Coronary artery (tissue), 2 donors: ENCODE measurements around the gene SV2C.

Experiments used
- DNase-seq: peaks from one replicate; pipeline ENCODE4 v3.0.0-alpha.2; 2017; ENCODE audit warnings: low spot score
- H3K27ac ChIP-seq, 2 donors: fragments of 200-600 bp; sonication (generic); one replicate each; pipeline ENCODE4 v1.5.1; 2016 to 2019
- H3K4me3 ChIP-seq: fragments of 200-600 bp; sonication (generic); 2 replicates; pipeline ENCODE4 v1.5.1; 2016; ENCODE audit warnings: mild to moderate bottlenecking, moderate library complexity
- TF ChIP-seq, protein P1 (sequence below): fragments of 200-600 bp; sonication (generic); IDR thresholded peaks from one replicate; pipeline ENCODE4 v1.5.1; 2019; ENCODE audit warnings: antibody characterized with exemption

The SV2C gene

DNA sequence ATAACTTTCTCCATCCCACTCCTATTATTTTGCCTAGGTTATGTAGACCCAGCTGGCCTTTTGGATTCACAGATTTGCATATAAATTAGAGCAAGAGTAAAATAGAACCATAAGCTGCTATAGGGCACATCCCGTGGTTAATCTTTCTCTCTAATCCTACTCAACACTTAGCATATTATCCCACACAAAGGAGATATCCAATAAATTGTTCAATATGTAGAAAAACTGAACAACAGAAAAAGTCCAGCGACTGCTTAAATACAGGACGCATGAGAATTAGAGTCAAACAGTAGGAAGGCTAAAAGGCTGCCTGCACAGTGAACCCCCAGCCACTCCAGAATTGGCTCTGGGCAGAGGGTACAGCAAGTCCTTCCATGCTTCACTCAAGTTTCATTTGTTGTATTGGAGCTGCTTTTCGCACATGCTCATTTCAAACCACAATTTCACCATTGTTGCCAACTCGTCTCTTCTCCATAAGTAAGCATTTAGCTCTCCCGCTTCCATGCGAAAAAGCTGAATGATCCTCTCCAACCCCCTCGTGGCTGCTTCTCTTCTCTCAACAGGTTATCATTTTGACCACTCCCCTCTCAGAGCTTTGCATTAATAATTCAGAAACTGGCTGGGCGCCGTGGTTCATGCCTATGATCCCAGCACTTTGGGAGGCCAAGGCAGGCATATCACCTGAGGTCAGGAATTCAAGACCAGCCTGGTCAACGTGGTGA, 305.8 kb downstream of the SV2C start:
- no peak for DNase-seq
- Histone ChIP-seq H3K4me3 (no peak overlapping the region), H3K27ac (no peak overlapping the region)
- TF ChIP-seq, protein P1, sequence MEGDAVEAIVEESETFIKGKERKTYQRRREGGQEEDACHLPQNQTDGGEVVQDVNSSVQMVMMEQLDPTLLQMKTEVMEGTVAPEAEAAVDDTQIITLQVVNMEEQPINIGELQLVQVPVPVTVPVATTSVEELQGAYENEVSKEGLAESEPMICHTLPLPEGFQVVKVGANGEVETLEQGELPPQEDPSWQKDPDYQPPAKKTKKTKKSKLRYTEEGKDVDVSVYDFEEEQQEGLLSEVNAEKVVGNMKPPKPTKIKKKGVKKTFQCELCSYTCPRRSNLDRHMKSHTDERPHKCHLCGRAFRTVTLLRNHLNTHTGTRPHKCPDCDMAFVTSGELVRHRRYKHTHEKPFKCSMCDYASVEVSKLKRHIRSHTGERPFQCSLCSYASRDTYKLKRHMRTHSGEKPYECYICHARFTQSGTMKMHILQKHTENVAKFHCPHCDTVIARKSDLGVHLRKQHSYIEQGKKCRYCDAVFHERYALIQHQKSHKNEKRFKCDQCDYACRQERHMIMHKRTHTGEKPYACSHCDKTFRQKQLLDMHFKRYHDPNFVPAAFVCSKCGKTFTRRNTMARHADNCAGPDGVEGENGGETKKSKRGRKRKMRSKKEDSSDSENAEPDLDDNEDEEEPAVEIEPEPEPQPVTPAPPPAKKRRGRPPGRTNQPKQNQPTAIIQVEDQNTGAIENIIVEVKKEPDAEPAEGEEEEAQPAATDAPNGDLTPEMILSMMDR = no peak

DNA sequence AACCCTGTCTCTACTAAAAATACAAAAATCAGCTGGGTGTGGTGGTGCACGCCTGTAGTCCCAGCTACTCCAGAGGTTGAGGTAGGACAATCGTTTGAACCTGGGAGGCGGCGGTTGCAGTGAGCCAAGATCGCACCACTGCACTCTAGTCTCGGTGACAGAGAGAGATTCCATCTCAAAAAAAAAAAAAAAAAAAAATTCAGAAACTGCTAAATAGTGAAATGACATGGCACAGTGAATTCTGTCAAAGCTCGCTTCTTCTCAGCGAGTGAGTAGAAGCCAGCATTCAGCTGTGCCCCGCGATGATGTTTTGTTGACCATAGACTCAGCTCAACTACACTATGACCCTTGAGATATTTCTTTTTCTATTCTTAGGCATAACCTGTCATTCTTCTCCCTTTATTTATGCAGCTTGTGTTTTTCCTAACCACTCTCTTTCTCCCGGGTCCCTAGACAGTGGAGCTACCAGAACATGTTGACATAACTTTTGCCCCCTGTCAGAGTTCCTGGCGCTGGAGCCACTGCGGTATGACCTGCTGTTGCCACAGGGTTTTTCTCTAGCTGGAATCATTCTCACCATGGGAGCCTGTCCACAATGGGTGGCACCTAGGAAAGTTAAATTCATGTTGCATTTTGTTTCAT, 306.5 kb downstream of the SV2C start:
- no peak for DNase-seq
- H3K4me3 ChIP-seq = no peak overlapping the region
- TF ChIP-seq, protein P1 = no peak
- no peak overlapping the region for H3K27ac ChIP-seq

DNA sequence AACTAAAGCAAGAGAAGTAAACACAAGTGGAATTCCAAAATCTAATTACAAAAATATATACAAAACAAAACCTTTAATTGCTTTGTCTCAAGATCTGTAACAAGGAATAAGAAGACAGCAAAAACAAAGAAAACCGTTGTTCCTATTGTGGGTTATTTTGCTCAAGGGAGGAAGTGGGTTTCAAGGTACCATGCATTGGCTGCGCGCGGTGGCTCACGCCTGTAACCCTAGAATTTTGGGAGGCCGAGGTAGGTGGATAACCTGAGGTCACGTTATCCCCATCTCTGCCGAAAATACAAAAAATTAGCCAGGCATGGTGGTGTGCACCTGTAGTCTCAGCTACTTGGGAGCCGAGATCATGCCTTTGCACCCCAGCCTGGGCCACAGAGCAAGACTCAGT, 307.8 kb downstream of the SV2C start:
- DNase-seq = no peak
- Histone ChIP-seq H3K4me3 (no peak overlapping the region), H3K27ac (no peak overlapping the region)
- TF ChIP-seq, protein P1 = no peak

DNA sequence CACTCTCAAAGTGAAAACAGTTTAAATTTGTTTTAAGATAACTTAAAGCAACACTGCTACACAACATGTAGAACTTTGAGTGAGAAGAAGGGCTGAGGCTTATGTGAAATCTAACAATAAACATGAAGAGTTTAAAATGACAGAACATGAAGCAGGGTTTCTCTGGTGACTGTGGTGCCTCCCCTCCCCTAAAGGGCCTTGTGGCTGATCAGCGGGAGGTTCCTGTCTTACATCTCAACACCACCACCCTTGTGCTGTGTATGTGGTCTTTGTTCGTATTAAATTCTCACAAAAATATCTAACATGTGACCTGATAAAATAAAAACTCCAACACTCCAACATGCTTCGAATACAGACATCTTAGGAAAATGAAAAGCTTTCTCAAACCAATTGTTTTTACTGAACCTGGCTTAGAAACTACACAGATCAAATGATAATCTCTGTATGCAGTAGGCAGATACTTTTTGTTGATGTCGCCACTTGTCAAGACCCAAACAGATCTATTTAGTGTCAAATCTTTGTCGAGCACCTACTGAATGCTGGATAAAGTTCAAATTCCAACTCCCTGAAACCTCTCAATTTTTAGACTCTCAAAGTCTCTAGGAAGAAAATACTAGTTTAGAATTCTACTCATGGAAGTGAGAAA, 310.0 kb downstream of the SV2C start:
- no peak overlapping the region for H3K27ac ChIP-seq
- no peak for DNase-seq
- TF ChIP-seq, protein P1 = no peak
- H3K4me3 ChIP-seq = no peak overlapping the region

DNA sequence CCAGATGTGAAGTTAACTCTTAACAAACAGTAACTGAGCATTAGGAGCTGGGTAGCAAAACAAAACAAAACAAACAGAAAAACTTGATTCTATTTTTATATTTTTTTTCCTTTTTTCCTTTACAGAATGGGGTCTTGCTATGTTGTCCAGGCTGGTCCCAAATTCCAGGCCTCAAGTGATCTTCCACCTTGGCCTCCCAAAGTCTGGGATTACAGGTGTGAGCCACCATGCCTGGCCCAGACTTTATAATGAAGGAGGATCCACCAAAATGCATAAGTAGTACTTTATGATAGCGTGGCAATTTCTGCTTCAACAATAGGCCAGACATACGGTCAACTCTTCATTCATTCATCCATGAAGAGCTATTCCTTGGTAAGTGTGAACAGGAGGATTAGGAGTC, 314.0 kb downstream of the SV2C start:
- TF ChIP-seq, protein P1 = no peak
- Histone ChIP-seq H3K27ac (no peak overlapping the region), H3K4me3 (no peak overlapping the region)
- no peak for DNase-seq

DNA sequence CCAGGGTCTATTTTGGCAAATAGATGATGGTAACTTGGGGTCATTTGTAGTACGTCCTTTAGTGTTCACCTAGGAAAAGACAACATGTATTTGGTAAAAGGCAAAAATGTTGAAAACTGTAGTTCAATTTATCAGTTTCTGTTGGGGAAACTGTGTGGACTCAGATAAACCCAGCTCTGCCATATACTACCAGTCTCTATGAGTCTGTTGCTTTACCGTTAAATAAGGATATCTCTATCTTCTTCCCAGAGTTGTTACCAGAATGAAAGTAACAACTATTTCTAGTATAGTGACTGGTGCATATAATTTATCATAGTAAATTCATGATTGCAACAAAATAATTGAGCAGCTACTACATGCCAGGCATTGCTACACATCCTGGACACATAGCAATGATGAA, 316.1 kb downstream of the SV2C start:
- TF ChIP-seq, protein P1 = no peak
- no peak overlapping the region for H3K27ac ChIP-seq
- H3K4me3 ChIP-seq = no peak overlapping the region
- no peak for DNase-seq
